Measurements from ENCODE around the gene KCTD21.

KCTD21 gene

GRCh38 chr11:78229106-78229505 is 40.7 kb upstream of the KCTD21 start:
- H3K4me3 ChIP-seq (ENCODE audit: low read depth, low read length) = no peak overlapping the region

GRCh38 chr11:78228467-78228866 is 40.0 kb upstream of the KCTD21 start:
- TF ChIP-seq CTCF (IDR thresholded peaks at IDR 0.05; ENCODE audit: borderline replicate concordance, insufficient read depth, low read depth, low read length) = peak; percentile 51; the same call in 1 of the 2 replicates
- H3K4me3 ChIP-seq (ENCODE audit: low read depth, low read length) = no peak overlapping the region

More at GRCh38 chr11:78229106-78229505, 40.7 kb upstream of the KCTD21 start:
- no peak for TF ChIP-seq CTCF (IDR thresholded peaks at IDR 0.05; ENCODE audit: borderline replicate concordance, insufficient read depth, low read depth, low read length)

- TF ChIP-seq CTCF (IDR thresholded peaks at IDR 0.05; ENCODE audit: borderline replicate concordance, insufficient read depth, low read depth, low read length) = no peak
- no peak overlapping the region for H3K4me3 ChIP-seq (ENCODE audit: low read depth, low read length)
Observed at GRCh38 chr11:78227921-78228320, 39.5 kb upstream of the KCTD21 start.

- H3K4me3 ChIP-seq (ENCODE audit: low read depth, low read length) = no peak overlapping the region
- TF ChIP-seq CTCF (IDR thresholded peaks at IDR 0.05; ENCODE audit: borderline replicate concordance, insufficient read depth, low read depth, low read length) = no peak
Observed at GRCh38 chr11:78226684-78227680, 38.6 kb upstream of the KCTD21 start.

GRCh38 chr11:78224906-78225420 is 36.5 kb upstream of the KCTD21 start:
- no peak for TF ChIP-seq CTCF (IDR thresholded peaks at IDR 0.05; ENCODE audit: borderline replicate concordance, insufficient read depth, low read depth, low read length)
- H3K4me3 ChIP-seq (ENCODE audit: low read depth, low read length) = no peak overlapping the region

GRCh38 chr11:78224506-78224905 is 36.1 kb upstream of the KCTD21 start:
- TF ChIP-seq CTCF (IDR thresholded peaks at IDR 0.05; ENCODE audit: borderline replicate concordance, insufficient read depth, low read depth, low read length) = no peak
- H3K4me3 ChIP-seq (ENCODE audit: low read depth, low read length) = no peak overlapping the region

Data from GM12875 (cell line).